ENCODE data around the gene TRIM2.

The TRIM2 gene

DNA sequence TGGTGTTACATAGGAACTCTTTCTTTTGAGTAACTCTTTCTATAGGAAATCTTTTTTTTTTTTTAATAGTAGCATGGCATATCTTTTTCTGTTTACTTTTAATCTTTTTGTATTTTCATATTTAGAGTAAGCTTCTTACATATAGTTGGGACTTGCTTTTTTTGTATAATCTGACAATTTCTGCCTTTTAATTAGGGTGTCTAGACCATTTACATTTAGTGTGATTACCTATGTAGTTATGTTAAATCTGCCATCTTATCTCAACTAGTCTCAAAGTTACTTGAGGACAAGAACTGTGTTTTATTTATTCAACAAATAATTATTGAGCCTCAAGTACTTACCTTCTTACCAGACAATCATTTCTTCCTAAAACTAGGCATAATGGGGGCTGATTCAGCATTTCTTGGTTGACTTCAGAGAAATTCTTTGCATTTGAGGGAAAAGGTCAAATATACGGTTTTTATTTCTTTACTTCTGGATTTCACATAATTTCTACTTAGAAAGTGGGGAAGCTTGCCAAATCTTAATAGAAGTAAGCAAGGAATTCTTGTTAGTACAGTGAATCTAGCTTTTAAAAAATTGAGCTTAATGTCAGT lies 168.8 kb downstream of the TRIM2 start:
- H3K27me3 ChIP-seq (replicated peaks; ENCODE audit: control insufficient read depth, insufficient read depth, low read length): no peaks in the 10 kb centered on the region
- no peak overlapping the region for H3K4me3 ChIP-seq (replicated peaks; ENCODE audit: low read depth, low read length)
- H3K36me3 ChIP-seq (ENCODE audit: control insufficient read depth, insufficient read depth, low read length): no peaks in the 10 kb centered on the region; the same call in none of the 2 replicates
- TF ChIP-seq, protein P1, sequence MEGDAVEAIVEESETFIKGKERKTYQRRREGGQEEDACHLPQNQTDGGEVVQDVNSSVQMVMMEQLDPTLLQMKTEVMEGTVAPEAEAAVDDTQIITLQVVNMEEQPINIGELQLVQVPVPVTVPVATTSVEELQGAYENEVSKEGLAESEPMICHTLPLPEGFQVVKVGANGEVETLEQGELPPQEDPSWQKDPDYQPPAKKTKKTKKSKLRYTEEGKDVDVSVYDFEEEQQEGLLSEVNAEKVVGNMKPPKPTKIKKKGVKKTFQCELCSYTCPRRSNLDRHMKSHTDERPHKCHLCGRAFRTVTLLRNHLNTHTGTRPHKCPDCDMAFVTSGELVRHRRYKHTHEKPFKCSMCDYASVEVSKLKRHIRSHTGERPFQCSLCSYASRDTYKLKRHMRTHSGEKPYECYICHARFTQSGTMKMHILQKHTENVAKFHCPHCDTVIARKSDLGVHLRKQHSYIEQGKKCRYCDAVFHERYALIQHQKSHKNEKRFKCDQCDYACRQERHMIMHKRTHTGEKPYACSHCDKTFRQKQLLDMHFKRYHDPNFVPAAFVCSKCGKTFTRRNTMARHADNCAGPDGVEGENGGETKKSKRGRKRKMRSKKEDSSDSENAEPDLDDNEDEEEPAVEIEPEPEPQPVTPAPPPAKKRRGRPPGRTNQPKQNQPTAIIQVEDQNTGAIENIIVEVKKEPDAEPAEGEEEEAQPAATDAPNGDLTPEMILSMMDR (IDR thresholded peaks at IDR 0.05; ENCODE audit: insufficient read depth, low read length, poor library complexity, severe bottlenecking): no peak
- DNase-seq (ENCODE audit: extremely low read depth, insufficient read length): no peak

GRCh38 chr4:153374442-153374841 lies 170.2 kb downstream of the TRIM2 start:
- no peaks in the 10 kb centered on the region; the same call in none of the 2 replicates for H3K36me3 ChIP-seq (ENCODE audit: control insufficient read depth, insufficient read depth, low read length)
- TF ChIP-seq, protein P1 (IDR thresholded peaks at IDR 0.05; ENCODE audit: insufficient read depth, low read length, poor library complexity, severe bottlenecking): no peak
- no peak overlapping the region for H3K4me3 ChIP-seq (replicated peaks; ENCODE audit: low read depth, low read length)
- no peak for DNase-seq (ENCODE audit: extremely low read depth, insufficient read length)
- H3K27me3 ChIP-seq (replicated peaks; ENCODE audit: control insufficient read depth, insufficient read depth, low read length): no peaks in the 10 kb centered on the region

- DNase-seq (ENCODE audit: extremely low read depth, insufficient read length): no peak
- H3K36me3 ChIP-seq (ENCODE audit: control insufficient read depth, insufficient read depth, low read length): no peaks in the 10 kb centered on the region
- TF ChIP-seq, protein P1 (IDR thresholded peaks at IDR 0.05; ENCODE audit: insufficient read depth, low read length, poor library complexity, severe bottlenecking): no peak
- H3K4me3 ChIP-seq (replicated peaks; ENCODE audit: low read depth, low read length): no peak overlapping the region
- H3K27me3 ChIP-seq (replicated peaks; ENCODE audit: control insufficient read depth, insufficient read depth, low read length): no peaks in the 10 kb centered on the region
Observed at GRCh38 chr4:153375303-153375702, 171.1 kb downstream of the TRIM2 start.

DNA sequence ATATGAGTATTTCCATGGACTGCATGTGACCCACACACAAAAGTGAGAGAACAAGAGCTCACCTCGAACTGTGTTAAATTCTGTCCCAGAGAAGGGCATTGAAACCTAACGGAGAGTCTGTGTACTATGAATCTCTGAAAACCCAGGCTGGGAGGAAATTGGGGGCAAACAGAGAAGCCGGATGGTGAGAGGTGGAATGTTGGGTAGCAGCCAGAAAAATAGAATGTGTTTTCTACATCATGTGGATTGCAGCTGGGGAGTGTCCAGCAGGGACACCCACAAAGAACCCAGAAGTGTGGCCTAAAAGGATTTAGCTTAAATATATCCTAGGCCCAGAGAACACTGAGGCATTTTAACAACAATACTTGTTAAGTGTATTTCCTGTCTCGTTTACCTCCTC lies 178.9 kb downstream of the TRIM2 start:
- Histone ChIP-seq H3K4me3 (replicated peaks; ENCODE audit: low read depth, low read length) (no peak overlapping the region), H3K36me3 (ENCODE audit: control insufficient read depth, insufficient read depth, low read length) (no peaks in the 10 kb centered on the region), H3K27me3 (replicated peaks; ENCODE audit: control insufficient read depth, insufficient read depth, low read length) (no peaks in the 10 kb centered on the region)
- DNase-seq (ENCODE audit: extremely low read depth, insufficient read length): no peak
- TF ChIP-seq, protein P1 (IDR thresholded peaks at IDR 0.05; ENCODE audit: insufficient read depth, low read length, poor library complexity, severe bottlenecking): no peak

- Histone ChIP-seq H3K36me3 (ENCODE audit: control insufficient read depth, insufficient read depth, low read length) (no peaks in the 10 kb centered on the region), H3K4me3 (replicated peaks; ENCODE audit: low read depth, low read length) (no peak overlapping the region), H3K27me3 (replicated peaks; ENCODE audit: control insufficient read depth, insufficient read depth, low read length) (no peaks in the 10 kb centered on the region)
- TF ChIP-seq, protein P1 (IDR thresholded peaks at IDR 0.05; ENCODE audit: insufficient read depth, low read length, poor library complexity, severe bottlenecking): no peak
- no peak for DNase-seq (ENCODE audit: extremely low read depth, insufficient read length)
Observed at GRCh38 chr4:153384160-153384559, 179.9 kb downstream of the TRIM2 start.

GRCh38 chr4:153385784-153386183 lies 181.5 kb downstream of the TRIM2 start:
- TF ChIP-seq, protein P1 (IDR thresholded peaks at IDR 0.05; ENCODE audit: insufficient read depth, low read length, poor library complexity, severe bottlenecking): no peak
- DNase-seq (ENCODE audit: extremely low read depth, insufficient read length): no peak
- Histone ChIP-seq H3K4me3 (replicated peaks; ENCODE audit: low read depth, low read length) (no peak overlapping the region), H3K36me3 (ENCODE audit: control insufficient read depth, insufficient read depth, low read length) (no peaks in the 10 kb centered on the region), H3K27me3 (replicated peaks; ENCODE audit: control insufficient read depth, insufficient read depth, low read length) (no peaks in the 10 kb centered on the region)
